HG03045 (cell line): Measurements from ENCODE around the gene CRKL.
"Not testable (repeated sequence)": the region's sequence is repeated elsewhere in the genome, so short reads cannot be mapped to it uniquely, and the experiment has no call there.

Experiments
- ATAC-seq: cut with Tn5 transposase; IDR thresholded peaks from one replicate; pipeline ENCODE4 v1.9.1; 2021; ENCODE audit warnings: mild to moderate bottlenecking, moderate library complexity; ENCODE audit not compliant: unreplicated experiment

CRKL gene

GRCh38 chr22:20931126-20931654 is 14.0 kb downstream of the CRKL start:
- no peak for ATAC-seq

- ATAC-seq, result no peak
Measured at GRCh38 chr22:20933910-20934309, 16.7 kb downstream of the CRKL start.

- not testable (repeated sequence) for ATAC-seq
Measured at GRCh38 chr22:20935049-20935448, 17.8 kb downstream of the CRKL start.

- ATAC-seq, result not testable (repeated sequence)
Measured at GRCh38 chr22:20935780-20936539, 18.8 kb downstream of the CRKL start.

GRCh38 chr22:20937031-20937793 is 20.0 kb downstream of the CRKL start:
- ATAC-seq, result no peak

GRCh38 chr22:20937794-20938671 is 20.8 kb downstream of the CRKL start:
- ATAC-seq, result no peak

GRCh38 chr22:20939457-20940185 is 22.4 kb downstream of the CRKL start:
- not testable (repeated sequence) for ATAC-seq

GRCh38 chr22:20940186-20940651 is 23.0 kb downstream of the CRKL start:
- no peak for ATAC-seq

GRCh38 chr22:20940904-20941385 is 23.7 kb downstream of the CRKL start:
- ATAC-seq, result no peak

- ATAC-seq, result not testable (repeated sequence)
Measured at GRCh38 chr22:20942203-20942902, 25.1 kb downstream of the CRKL start.

- ATAC-seq, result no peak
Measured at GRCh38 chr22:20943104-20943933, 26.1 kb downstream of the CRKL start.

GRCh38 chr22:20944042-20944441 is 26.8 kb downstream of the CRKL start:
- ATAC-seq, result no peak

GRCh38 chr22:20945578-20945934 is 28.3 kb downstream of the CRKL start:
- no peak for ATAC-seq

- ATAC-seq, result no peak
Measured at GRCh38 chr22:20946080-20946986, 29.1 kb downstream of the CRKL start.

GRCh38 chr22:20946991-20947390 is 29.8 kb downstream of the CRKL start:
- ATAC-seq, result no peak

GRCh38 chr22:20948450-20948849 is 31.2 kb downstream of the CRKL start:
- no peak for ATAC-seq

- no peak for ATAC-seq
Measured at GRCh38 chr22:20948989-20949388, 31.8 kb downstream of the CRKL start.
